ENCODE measurements around the gene KPNA2. TPM values are rescaled to one million over a fixed set of nuclear protein-coding genes. Genes with fewer than 3 reads are reported as not detected.

Gene KPNA2
- total and polyA plus RNA-seq, 9 of the 15 experiments (the other 6 are each of a cell fraction or from before 2014, with no cell fraction given), result 132 to 984 (median 241) TPM

DNA sequence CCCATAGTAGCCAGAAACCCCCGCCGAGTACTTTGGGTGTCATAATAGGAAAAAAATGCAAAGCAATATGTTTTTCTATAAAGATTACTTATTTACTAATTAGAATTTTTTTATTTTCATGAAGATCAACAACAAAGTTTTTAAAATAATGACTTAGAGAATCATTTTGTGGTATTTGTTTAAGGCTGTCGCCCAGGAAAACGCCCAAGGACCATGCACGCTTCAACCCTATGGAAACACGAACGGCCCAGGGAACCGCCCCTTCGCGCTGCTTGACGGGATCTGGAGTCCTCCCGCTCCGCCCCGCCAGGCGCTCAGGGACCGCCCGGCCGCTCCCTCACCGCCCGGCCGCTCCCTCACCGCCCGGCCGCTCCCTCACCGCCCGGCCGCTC lies 408 bp upstream of the KPNA2 start (continued):
- TF ChIP-seq HMG20B (CRISPR knock-in tag; IDR thresholded peaks at IDR 0.05) (no peak), PRMT5 (CRISPR knock-in tag; IDR thresholded peaks at IDR 0.05) (no peak), SNIP1 (IDR thresholded peaks at IDR 0.05; ENCODE audit: low read depth) (no peak), HCFC1 (IDR thresholded peaks at IDR 0.05; ENCODE audit: low read depth, low read length) (peak; percentile 76), FOXP1 (CRISPR knock-in tag; IDR thresholded peaks at IDR 0.05) (no peak), CCNT2 (IDR thresholded peaks at IDR 0.05; ENCODE audit: borderline replicate concordance, extremely low read depth, insufficient read length, low read depth, low read length) (peak; percentile 60), ZNF239 (CRISPR knock-in tag; IDR thresholded peaks at IDR 0.05) (no peak), PRDM10 (IDR thresholded peaks at IDR 0.05; ENCODE audit: partially characterized antibody) (no peak), HDAC3 (IDR thresholded peaks at IDR 0.05; ENCODE audit: borderline replicate concordance, partially characterized antibody) (no peak), EP400 (IDR thresholded peaks at IDR 0.05) (no peak), MYBL2 (IDR thresholded peaks at IDR 0.05; ENCODE audit: low read depth) (no peak), MYBL2 (CRISPR knock-in tag; IDR thresholded peaks at IDR 0.05; ENCODE audit: borderline replicate concordance) (no peak), XRCC4 (IDR thresholded peaks at IDR 0.05; ENCODE audit: extremely low read depth, insufficient read depth, insufficient read length) (no peak), LCOR (CRISPR knock-in tag; IDR thresholded peaks at IDR 0.05) (no peak)
- TF ChIP-seq, protein P1, sequence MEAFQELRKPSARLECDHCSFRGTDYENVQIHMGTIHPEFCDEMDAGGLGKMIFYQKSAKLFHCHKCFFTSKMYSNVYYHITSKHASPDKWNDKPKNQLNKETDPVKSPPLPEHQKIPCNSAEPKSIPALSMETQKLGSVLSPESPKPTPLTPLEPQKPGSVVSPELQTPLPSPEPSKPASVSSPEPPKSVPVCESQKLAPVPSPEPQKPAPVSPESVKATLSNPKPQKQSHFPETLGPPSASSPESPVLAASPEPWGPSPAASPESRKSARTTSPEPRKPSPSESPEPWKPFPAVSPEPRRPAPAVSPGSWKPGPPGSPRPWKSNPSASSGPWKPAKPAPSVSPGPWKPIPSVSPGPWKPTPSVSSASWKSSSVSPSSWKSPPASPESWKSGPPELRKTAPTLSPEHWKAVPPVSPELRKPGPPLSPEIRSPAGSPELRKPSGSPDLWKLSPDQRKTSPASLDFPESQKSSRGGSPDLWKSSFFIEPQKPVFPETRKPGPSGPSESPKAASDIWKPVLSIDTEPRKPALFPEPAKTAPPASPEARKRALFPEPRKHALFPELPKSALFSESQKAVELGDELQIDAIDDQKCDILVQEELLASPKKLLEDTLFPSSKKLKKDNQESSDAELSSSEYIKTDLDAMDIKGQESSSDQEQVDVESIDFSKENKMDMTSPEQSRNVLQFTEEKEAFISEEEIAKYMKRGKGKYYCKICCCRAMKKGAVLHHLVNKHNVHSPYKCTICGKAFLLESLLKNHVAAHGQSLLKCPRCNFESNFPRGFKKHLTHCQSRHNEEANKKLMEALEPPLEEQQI (IDR thresholded peaks at IDR 0.05), result no peak
- TF ChIP-seq, protein P2, sequence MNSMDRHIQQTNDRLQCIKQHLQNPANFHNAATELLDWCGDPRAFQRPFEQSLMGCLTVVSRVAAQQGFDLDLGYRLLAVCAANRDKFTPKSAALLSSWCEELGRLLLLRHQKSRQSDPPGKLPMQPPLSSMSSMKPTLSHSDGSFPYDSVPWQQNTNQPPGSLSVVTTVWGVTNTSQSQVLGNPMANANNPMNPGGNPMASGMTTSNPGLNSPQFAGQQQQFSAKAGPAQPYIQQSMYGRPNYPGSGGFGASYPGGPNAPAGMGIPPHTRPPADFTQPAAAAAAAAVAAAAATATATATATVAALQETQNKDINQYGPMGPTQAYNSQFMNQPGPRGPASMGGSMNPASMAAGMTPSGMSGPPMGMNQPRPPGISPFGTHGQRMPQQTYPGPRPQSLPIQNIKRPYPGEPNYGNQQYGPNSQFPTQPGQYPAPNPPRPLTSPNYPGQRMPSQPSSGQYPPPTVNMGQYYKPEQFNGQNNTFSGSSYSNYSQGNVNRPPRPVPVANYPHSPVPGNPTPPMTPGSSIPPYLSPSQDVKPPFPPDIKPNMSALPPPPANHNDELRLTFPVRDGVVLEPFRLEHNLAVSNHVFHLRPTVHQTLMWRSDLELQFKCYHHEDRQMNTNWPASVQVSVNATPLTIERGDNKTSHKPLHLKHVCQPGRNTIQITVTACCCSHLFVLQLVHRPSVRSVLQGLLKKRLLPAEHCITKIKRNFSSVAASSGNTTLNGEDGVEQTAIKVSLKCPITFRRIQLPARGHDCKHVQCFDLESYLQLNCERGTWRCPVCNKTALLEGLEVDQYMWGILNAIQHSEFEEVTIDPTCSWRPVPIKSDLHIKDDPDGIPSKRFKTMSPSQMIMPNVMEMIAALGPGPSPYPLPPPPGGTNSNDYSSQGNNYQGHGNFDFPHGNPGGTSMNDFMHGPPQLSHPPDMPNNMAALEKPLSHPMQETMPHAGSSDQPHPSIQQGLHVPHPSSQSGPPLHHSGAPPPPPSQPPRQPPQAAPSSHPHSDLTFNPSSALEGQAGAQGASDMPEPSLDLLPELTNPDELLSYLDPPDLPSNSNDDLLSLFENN (IDR thresholded peaks at IDR 0.05; ENCODE audit: low read depth in 2 of 2, low read length in 2 of 2), result no peak
- TF ChIP-seq, protein P3, sequence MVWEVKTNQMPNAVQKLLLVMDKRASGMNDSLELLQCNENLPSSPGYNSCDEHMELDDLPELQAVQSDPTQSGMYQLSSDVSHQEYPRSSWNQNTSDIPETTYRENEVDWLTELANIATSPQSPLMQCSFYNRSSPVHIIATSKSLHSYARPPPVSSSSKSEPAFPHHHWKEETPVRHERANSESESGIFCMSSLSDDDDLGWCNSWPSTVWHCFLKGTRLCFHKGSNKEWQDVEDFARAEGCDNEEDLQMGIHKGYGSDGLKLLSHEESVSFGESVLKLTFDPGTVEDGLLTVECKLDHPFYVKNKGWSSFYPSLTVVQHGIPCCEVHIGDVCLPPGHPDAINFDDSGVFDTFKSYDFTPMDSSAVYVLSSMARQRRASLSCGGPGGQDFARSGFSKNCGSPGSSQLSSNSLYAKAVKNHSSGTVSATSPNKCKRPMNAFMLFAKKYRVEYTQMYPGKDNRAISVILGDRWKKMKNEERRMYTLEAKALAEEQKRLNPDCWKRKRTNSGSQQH (CRISPR knock-in tag; IDR thresholded peaks at IDR 0.05), result no peak

Data from K562 (cell line).